ENCODE measurements around the gene CDH4.

Gene CDH4

DNA sequence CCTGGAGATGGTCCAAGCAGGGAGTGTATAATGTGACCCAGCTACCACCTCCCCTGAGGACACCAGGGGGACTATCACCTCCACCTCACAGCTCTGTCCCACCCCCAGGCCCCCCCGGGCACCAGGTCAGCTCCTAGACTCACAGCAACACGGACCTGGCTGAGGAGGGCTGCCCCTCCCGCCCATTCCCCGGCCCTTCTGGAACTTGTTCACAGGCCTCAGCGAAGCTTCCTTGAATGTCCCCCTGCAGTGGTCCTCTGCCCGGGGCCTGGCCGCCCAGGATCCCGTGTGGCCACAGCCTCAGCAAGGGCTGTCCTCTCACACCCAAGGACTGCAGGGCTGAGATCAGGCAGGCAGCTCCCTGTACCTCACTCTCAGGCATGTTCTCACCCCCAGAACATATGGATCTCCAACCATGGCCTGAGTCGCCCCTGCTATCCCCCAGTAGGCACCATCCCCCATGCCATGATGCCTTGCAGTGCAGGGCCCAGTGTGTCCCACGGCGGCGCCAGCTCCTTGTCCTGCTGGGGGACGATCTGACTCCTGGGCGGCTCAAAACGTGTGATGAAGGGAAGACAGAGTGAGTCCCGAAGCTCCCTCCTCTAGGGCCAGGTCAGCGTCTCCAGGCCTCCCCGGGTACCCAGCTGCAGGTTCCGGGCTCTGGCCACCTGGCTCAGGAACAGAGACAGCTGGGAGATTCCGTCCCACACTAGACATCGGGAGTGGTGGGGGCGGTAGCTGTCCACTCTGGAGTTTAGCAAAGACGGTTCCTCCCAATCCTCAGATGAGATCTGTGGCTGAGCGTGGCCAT lies 655.2 kb downstream of the CDH4 start:
- no peak for DNase-seq
- in situ Hi-C loops (cut with HindIII; ENCODE audit: low pct_ligation_motif_present, low pct_unique_long_range_greater_than_20kb, low sequenced_read_pairs): no loop called here

DNA sequence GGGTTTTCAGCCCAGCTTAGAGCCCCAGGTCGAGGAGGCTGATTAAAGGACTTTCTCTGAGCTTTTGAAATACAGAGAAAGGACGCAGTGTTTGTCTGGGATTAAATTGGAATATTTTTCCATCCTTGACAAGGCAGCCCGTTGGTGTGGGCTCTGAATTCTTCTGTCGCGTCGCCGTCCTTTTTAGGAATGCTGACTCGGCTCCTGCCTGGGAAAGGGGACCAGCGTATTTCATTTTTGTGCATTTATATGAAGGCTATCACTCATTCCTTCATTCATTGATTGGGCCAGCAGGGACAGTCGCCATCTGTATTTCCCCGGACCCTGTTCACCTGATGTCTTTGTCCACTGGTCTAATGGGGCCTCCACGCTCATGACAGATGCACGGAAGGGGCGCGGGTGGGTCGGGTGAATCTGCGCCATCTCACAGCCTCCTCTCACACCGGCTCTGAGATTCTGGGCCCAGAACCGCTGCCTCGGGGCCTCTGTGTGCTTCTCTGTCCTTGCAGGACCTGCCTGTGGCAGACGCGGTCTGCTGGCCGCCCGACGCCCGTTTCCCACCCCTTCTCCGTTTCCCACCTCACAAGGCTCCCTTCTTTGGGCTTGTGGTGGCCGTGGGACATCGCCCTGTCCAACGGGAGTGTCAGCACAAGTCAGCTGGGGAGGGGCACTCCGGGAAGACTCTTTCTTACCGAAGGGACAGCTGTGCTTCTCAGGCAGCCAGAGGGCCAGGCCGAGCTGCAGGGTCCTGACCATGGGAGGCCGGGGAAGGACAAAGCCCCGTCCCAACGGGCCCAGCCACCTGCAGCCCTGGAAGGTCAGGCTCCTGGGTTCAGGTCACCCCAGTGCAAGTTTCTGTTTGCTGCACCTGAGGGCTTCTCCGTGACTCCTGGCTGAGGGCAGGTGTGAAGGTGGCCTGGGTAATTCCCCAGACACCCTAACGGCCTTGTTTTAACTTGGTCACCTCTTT lies 656.3 kb downstream of the CDH4 start:
- no peak for DNase-seq
- in situ Hi-C loops (cut with HindIII; ENCODE audit: low pct_ligation_motif_present, low pct_unique_long_range_greater_than_20kb, low sequenced_read_pairs): no loop called here

DNA sequence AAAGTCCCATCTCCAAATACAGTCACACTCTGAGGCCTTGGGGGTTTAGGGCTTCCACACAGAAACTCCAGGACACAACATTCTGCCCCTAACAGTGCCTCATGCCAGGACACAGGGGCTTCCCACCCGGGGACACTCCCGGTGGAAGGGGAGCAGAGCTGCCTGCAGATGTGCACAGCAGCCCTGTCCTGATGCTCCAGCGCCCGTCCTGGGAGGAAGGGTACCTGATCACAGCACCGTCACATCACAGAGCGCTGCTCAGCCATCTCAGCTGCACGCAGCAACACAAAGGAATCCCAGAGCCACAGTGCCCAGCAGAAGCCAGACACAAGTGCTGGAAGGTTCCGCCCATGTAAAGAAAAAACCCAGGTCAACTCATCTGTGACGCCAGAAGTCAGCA lies 657.0 kb downstream of the CDH4 start:
- in situ Hi-C loops (cut with HindIII; ENCODE audit: low pct_ligation_motif_present, low pct_unique_long_range_greater_than_20kb, low sequenced_read_pairs): no loop called here
- no peak for DNase-seq

DNA sequence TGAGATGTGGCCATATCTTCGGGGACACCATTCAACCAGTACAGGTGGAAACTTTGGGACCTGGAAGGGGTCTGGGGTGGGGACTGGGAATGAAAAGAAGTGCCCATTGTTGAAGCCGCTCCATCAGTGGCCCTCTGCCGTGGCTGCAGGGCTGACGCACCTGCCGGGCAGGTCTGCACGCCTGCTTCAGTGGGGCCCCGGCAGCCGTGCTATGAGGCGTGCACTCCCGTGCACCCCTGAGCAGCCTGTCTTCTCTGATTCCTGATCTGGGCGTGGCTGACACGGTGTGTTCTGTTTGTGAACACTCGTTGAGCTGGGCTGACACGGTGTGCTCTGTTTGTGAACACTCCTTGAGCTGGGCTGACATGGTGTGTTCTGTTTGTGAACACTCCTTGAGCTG lies 657.8 kb downstream of the CDH4 start:
- in situ Hi-C loops (cut with HindIII; ENCODE audit: low pct_ligation_motif_present, low pct_unique_long_range_greater_than_20kb, low sequenced_read_pairs): no loop called here
- no peak for DNase-seq

DNA sequence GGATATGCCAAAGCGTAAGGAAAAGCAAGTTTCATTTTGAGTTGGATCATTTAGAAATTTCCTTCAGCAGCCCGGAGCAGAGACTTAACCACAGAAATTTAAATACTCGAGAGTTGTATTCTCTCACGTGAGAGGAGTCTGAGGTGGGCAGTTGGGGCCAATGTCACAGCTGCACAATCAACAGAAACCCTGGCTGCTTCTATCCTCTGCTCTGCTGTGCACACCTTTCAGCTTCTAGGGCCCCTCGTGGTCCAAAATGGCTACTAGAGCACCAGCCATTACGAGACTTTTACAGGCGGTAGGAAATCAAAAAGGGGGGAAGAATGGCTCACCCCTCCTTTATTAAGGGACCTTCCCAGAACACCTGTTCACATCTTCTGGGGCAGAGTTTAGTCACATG lies 659.8 kb downstream of the CDH4 start:
- in situ Hi-C loops (cut with HindIII; ENCODE audit: low pct_ligation_motif_present, low pct_unique_long_range_greater_than_20kb, low sequenced_read_pairs): no loop called here
- no peak for DNase-seq

DNA sequence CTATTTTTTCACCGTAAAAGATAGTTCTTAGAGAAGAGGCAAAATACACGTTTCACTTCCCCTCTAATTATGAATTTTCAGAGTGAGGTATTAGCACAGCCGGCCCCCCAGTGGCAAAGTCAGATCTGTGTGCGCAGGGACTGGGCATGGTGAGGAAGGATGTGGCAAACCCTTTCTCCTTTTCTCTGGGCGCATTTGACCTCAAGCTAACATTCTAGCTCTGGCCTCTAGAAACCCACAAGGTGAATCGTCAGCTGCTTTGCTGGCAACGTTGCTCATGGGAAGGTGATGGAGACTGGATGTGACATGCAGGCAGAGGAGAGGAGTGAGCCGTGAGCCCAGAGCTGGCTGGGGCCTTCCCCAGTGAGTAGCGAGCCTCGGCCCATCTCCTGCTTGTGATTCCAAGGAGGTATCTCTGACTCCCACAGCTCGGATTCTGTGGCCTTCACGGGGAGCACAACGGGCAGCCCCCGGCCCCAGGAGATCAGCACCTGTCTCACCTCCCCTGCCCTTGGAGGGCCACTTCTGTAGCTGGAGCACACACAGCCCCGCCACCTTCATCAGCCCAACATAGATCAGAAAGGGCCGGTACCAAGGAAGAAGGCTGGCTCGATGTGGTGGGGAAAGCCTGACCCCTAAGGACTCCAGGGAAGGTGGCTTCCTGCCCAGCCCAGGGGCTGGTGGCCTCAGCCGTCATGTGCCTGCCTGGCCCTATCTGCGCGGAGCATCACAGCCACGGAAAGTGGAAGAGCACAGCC lies 660.8 kb downstream of the CDH4 start:
- no peak for DNase-seq
- in situ Hi-C loops (cut with HindIII; ENCODE audit: low pct_ligation_motif_present, low pct_unique_long_range_greater_than_20kb, low sequenced_read_pairs): no loop called here

DNA sequence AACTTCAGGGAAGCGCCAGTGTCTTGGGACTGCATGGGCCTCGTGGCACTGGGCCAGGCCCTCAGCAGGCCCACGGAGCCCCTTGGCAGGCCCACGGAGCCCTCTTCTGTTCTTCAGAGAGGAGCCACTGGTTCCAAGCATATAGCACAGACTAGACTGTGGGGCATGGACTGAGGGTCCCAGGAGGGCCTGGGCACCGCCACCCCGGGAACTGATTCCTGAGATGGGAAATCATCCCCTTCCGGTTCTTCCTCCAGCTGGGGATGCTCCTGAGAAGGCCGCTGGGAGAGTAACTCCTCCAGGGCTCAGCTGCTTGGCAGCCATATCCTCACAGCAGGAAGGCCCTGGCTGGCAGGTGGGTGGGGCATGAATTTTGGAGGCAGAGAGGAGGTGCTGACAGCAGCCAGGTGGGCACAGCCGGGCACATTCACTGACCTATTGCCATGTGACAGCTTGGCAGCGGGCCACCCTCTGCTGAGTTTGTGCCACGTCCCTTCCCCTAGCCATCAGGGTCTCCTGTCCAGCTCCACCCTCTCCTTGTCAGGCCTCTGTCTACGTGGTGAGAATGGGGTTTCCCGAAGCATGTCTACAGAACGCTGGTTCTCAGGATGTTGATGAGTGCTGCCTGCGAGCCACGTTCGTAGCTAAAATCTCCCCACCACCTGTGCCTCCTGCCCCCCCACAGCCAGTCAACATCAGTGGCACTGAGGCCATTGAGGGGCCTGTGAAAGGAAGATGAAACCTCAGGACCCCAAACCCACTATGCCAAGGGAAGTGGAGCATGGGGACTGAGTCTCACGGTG lies 661.6 kb downstream of the CDH4 start:
- in situ Hi-C loops (cut with HindIII; ENCODE audit: low pct_ligation_motif_present, low pct_unique_long_range_greater_than_20kb, low sequenced_read_pairs): no loop called here
- no peak for DNase-seq

DNA sequence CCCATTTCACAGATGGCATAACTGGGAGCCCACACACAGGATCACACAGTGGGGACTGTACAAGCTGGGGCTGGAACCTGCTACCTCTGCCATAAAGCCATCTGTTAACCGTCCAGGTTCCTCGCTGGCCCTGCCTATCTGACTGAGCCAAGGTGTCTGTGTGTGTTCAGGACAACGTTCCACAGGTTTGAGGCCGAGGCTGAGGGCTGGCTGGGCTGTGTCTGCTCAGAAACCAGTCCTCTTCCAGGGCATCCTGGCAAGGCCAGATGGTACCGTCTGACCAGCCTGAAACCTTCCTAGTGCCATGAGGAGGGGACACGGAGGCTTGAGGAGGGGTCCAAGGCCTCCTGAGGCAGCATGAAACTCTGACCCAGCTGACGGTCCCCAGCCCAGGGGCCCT lies 663.0 kb downstream of the CDH4 start:
- DNase-seq: no peak
- in situ Hi-C loops (cut with HindIII; ENCODE audit: low pct_ligation_motif_present, low pct_unique_long_range_greater_than_20kb, low sequenced_read_pairs): no loop called here

DNA sequence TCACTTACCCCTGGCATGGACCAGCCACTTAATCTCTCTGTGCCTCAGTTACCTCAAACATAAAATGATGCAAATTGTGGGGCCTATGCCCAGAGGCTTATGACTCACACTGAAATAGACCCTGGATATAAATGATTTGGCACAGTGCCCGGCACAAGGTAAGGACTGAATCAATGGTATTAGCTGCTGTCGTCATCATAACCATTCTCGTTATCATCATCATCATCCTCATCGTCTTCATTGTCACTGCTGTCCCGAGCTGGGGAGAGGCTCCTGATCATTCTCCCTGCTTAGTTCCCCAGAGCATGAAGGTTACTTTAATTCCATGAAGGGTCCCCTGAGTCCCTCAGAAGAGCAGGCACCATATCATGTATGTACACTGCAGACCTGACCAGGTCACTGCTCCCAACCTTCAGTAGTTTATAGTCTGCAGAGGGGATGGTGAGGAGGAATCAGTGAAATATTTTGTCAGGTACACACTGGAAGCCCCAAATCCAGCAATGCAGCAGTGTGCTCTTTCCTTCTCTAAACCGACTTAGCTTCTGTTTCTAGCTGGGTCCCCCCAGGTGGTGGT lies 664.3 kb downstream of the CDH4 start:
- in situ Hi-C loops (cut with HindIII; ENCODE audit: low pct_ligation_motif_present, low pct_unique_long_range_greater_than_20kb, low sequenced_read_pairs): no loop called here
- DNase-seq: no peak

DNA sequence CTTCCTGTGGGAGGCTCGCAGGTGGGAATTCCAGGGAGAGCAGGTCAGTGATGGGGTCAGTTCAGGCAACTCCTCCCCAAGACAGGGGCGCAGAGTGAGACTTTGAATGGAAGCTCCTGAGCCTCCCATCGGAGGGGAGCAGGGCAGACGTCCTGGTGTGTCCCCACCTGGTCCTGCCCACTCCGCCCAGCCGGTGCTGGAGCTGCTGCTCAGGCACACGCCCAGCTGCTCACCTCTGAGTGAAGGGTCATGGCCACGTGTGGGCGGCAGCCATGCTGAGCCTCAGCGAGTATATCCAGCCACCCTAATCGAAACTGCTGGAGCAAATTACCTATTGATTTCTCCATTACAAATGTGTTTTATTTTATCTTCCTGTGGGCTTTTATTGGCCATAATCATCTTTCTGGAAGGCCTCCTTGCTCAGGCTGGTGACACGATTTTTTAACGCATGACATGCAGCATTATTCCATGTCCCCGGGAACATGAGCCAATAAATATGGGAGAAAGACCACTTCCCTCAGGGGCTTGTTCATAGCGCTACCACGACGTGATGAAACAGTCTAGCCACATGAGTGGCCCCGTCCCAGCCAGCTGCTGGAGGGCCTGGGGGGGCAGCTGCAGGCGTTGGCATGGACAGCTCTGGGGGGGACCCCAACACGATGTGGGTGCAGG lies 665.5 kb downstream of the CDH4 start:
- no peak for DNase-seq
- in situ Hi-C loops (cut with HindIII; ENCODE audit: low pct_ligation_motif_present, low pct_unique_long_range_greater_than_20kb, low sequenced_read_pairs): no loop called here

DNA sequence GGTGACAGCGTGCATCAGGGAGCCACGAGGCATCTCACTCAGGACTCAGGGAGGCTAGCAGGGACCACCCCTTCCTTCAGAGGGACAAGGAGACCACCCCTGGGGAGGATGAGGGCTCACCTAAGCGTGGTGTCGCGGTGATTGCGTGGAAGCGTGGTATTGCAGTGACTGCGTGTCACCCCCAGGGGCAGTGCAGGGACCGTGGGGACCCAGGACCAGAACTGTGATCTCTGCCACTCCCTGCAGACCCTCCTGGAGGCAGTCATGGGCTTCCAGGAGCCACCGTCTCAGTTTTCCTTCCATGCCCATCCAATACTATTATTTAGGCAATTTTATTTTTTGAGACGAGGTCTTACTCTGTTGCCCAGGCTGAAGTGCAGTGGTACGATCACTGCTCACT lies 666.5 kb downstream of the CDH4 start:
- no peak for DNase-seq
- in situ Hi-C loops (cut with HindIII; ENCODE audit: low pct_ligation_motif_present, low pct_unique_long_range_greater_than_20kb, low sequenced_read_pairs): no loop called here

DNA sequence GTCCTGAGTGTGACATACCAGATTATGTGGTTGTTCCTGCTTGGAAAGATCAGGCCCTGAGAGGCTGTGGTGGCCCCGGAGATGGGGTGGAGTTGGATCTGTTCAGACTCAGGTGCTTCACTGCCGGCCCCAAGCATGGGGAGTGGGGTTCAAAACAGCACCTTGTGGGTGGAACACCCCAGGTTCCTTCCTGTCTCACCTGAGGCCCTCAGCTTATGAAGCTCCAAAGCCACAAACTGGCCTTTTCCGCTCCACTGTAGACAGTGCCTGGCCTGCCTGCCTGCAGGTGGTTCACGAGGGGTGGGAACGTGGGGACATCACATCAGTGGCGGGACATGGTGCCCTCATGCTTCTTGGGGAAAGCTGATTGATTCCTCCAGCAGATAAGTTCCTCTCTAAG lies 667.2 kb downstream of the CDH4 start:
- in situ Hi-C loops (cut with HindIII; ENCODE audit: low pct_ligation_motif_present, low pct_unique_long_range_greater_than_20kb, low sequenced_read_pairs): no loop called here
- DNase-seq: no peak

DNA sequence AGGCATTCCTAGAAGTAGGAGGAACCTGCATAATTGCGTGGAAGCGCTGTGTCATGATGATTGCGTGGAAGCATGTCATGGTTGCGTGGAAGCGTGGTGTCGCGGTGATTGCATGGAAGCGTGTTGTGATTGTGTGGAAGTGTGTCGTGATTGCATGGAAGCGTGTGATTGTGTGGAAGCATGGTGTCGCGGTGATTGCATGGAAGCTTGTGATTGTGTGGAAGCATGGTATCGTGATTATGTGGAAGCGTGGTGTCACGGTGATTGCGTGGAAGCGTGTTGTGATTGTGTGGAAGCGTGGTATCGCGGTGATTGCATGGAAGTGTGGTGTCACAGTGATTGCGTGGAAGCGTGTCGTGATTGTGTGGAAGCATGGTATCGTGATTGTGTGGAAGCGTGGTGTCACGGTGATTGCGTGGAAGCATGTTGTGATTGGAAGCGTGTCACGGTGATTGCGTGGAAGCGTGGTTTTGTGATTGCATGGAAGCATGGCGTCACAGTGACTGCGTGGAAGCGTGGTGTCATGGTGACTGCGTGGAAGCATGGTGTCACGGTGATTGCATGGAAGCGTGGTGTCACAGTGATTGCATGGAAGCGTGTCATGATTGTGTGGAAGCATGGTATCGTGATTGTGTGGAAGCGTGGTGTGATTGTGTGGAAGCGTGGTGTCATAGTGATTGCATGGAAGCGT lies 667.8 kb downstream of the CDH4 start:
- in situ Hi-C loops (cut with HindIII; ENCODE audit: low pct_ligation_motif_present, low pct_unique_long_range_greater_than_20kb, low sequenced_read_pairs): no loop called here
- DNase-seq: no peak

DNA sequence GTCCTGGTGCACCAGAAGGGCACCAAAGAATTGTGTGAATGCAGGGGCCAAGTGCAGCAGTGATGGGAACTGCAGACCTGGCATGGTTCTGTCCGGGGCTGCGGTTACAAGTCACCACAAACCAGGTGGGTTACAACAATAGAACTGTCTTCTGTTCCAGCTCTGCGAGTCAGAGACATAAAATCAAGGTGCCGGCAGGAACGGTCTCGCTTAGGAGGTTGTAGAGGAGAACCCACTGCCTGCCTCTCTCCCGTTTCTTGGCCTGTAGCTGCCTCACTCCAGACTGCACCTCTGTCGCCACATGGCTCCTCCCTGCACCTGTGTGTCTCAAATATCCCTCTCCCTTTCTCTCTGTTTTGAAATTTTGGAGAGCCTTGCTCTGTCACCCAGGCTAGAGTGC lies 670.4 kb downstream of the CDH4 start:
- no peak for DNase-seq
- in situ Hi-C loops (cut with HindIII; ENCODE audit: low pct_ligation_motif_present, low pct_unique_long_range_greater_than_20kb, low sequenced_read_pairs): no loop called here

DNA sequence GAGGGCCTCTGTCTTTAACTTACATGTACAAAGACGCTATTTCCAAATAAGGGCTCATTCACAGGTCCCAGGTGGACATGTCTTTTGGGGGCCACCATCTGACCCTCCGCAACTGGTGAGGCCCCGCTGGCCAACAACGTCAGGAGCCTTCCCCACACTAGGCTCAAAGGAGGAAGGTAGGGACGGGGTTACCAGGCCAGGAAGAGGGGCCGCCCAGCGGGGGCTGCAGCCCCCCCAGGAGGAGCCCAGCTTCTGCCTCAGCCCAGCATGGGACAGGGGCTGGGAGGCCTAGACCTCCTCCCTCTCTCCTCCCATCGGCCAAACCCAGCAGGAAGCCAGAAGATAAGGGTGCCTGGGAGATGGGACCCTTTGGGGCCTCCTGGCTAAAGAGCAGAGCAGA lies 670.9 kb downstream of the CDH4 start:
- in situ Hi-C loops (cut with HindIII; ENCODE audit: low pct_ligation_motif_present, low pct_unique_long_range_greater_than_20kb, low sequenced_read_pairs): no loop called here
- no peak for DNase-seq

DNA sequence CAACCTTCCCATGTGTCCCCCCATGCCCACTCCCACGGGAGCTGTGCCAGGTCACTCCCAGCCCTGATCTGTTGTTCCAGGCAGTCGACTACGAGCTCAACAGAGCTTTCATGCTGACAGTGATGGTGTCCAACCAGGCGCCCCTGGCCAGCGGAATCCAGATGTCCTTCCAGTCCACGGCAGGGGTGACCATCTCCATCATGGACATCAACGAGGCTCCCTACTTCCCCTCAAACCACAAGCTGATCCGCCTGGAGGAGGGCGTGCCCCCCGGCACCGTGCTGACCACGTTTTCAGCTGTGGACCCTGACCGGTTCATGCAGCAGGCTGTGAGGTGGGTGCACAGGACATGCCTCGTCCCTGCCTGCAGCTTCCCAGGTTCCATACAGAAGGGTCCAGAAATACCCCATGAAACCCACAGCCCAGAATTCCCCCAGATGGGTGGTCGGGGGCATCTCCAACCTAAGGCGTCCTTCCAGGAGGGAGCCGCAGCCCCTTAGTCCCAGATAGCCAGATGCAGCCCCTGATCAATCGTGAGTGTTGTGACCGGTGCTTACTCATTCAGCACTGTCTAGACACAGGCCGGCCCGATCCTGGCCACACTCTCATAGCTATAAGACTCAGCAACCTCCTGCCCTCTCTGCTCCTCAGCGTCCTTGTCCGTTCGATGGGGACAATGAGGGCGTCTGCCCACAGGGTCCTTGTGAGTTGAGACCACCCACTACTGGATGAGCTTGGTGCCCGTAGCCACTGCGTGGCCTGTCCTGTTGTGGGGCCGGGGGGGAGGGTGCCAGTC lies 671.5 kb downstream of the CDH4 start:
- no peak for DNase-seq
- in situ Hi-C loops (cut with HindIII; ENCODE audit: low pct_ligation_motif_present, low pct_unique_long_range_greater_than_20kb, low sequenced_read_pairs): no loop called here

All from ACHN (cell line).